OCI-LY1 (cell line): ENCODE data around the gene NPFF.

Source experiments
- H2AFZ ChIP-seq: fragments of 200-600 bp; sonication (generic), shearing (Covaris generic); 2 replicates; pipeline ENCODE4 v1.6.0; 2014; ENCODE audit warnings: antibody characterized with exemption, mild to moderate bottlenecking, low read length
- H3F3A ChIP-seq: fragments of 200-600 bp; sonication (generic), shearing (Covaris generic); 2 replicates; pipeline ENCODE4 v1.6.0; 2014; ENCODE audit warnings: mild to moderate bottlenecking, antibody characterized with exemption, low read length, moderate library complexity; ENCODE audit not compliant: insufficient read depth
- H3K27ac ChIP-seq: fragments of 200-600 bp; sonication (generic); 2 replicates; pipeline ENCODE4 v1.5.1; 2014; ENCODE audit warnings: low read length, mixed run types, mild to moderate bottlenecking, low read depth; ENCODE audit not compliant: poor library complexity, severe bottlenecking
- H3K27me3 ChIP-seq: fragments of 200-600 bp; sonication (generic); 2 replicates; pipeline ENCODE4 v1.6.0; 2014; ENCODE audit warnings: antibody characterized with exemption, mild to moderate bottlenecking, low read length, moderate library complexity; ENCODE audit not compliant: insufficient read depth
- H3K36me3 ChIP-seq: fragments of 200-600 bp; sonication (generic); 2 replicates; pipeline ENCODE4 v1.6.1; 2014; ENCODE audit warnings: mild to moderate bottlenecking, antibody characterized with exemption, low read length, moderate library complexity, mixed read lengths; ENCODE audit not compliant: insufficient read depth
- H3K4me1 ChIP-seq: fragments of 200-600 bp; sonication (generic); 2 replicates; pipeline ENCODE4 v1.5.1; 2014; ENCODE audit warnings: mild to moderate bottlenecking, low read length, moderate library complexity; ENCODE audit not compliant: insufficient read depth, severe bottlenecking
- H3K4me2 ChIP-seq: fragments of 200-600 bp; sonication (generic), shearing (Covaris generic); 2 replicates; pipeline ENCODE4 v1.6.1; 2014; ENCODE audit warnings: low read length
- H3K4me3 ChIP-seq: fragments of 200-600 bp; sonication (generic); 2 replicates; pipeline ENCODE4 v1.5.1; 2014; ENCODE audit warnings: low read length, low read depth, mild to moderate bottlenecking, mixed read lengths; ENCODE audit not compliant: poor library complexity, severe bottlenecking
- H3K79me2 ChIP-seq: fragments of 200-600 bp; shearing (Covaris generic); 2 replicates; pipeline ENCODE4 v1.6.1; 2016; ENCODE audit warnings: mixed run types, low read length, mixed read lengths; ENCODE audit not compliant: insufficient read depth
- H3K9ac ChIP-seq: fragments of 200-600 bp; sonication (generic), shearing (Covaris generic); 2 replicates; pipeline ENCODE4 v1.6.1; 2014; ENCODE audit warnings: mild to moderate bottlenecking, low read length, mixed read lengths
- H3K9me2 ChIP-seq: fragments of 200-600 bp; sonication (generic), shearing (Covaris generic); 2 replicates; pipeline ENCODE4 v1.6.1; 2014; ENCODE audit warnings: low read depth, mild to moderate bottlenecking, low read length, mixed read lengths
- H3K9me3 ChIP-seq: fragments of 200-600 bp; shearing (Covaris generic); 2 replicates; pipeline ENCODE4 v1.6.1; 2014; ENCODE audit warnings: low read length, mixed read lengths
- H4K20me1 ChIP-seq: fragments of 200-600 bp; sonication (generic), shearing (Covaris generic); 2 replicates; pipeline ENCODE4 v1.6.0; 2016; ENCODE audit warnings: mild to moderate bottlenecking, low read length; ENCODE audit not compliant: insufficient read depth
- EZH2 ChIP-seq: fragments of 200-600 bp; sonication (generic), shearing (Covaris generic); IDR thresholded peaks from 2 replicates; pipeline ENCODE4 v1.8.0; 2017; ENCODE audit warnings: borderline replicate concordance, mixed run types, mild to moderate bottlenecking, antibody characterized with exemption, low read length, moderate library complexity, mixed read lengths
- TF ChIP-seq, protein P1 (sequence below): fragments of 200-600 bp; sonication (generic), shearing (Covaris generic); IDR thresholded peaks from 2 replicates; pipeline ENCODE4 v1.5.1; 2017; ENCODE audit warnings: mild to moderate bottlenecking, antibody characterized with exemption, low read length, moderate library complexity, mixed read lengths

The NPFF gene

GRCh38 chr12:53461059-53461458 is 46.2 kb downstream of the NPFF start:
- TF ChIP-seq, protein P1, sequence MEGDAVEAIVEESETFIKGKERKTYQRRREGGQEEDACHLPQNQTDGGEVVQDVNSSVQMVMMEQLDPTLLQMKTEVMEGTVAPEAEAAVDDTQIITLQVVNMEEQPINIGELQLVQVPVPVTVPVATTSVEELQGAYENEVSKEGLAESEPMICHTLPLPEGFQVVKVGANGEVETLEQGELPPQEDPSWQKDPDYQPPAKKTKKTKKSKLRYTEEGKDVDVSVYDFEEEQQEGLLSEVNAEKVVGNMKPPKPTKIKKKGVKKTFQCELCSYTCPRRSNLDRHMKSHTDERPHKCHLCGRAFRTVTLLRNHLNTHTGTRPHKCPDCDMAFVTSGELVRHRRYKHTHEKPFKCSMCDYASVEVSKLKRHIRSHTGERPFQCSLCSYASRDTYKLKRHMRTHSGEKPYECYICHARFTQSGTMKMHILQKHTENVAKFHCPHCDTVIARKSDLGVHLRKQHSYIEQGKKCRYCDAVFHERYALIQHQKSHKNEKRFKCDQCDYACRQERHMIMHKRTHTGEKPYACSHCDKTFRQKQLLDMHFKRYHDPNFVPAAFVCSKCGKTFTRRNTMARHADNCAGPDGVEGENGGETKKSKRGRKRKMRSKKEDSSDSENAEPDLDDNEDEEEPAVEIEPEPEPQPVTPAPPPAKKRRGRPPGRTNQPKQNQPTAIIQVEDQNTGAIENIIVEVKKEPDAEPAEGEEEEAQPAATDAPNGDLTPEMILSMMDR: no peak
- TF ChIP-seq EZH2: no peak
- Histone ChIP-seq H4K20me1 (no peaks in the 10 kb centered on the region; the same call in 1 of the 2 replicates), H3K9me3 (no peaks in the 10 kb centered on the region), H3K4me1 (no peaks in the 10 kb centered on the region), H2AFZ (no peak overlapping the region), H3K9me2 (no peaks in the 10 kb centered on the region), H3K27me3 (no peaks in the 10 kb centered on the region), H3K4me2 (no peak overlapping the region), H3K4me3 (no peak overlapping the region), H3K79me2 (no peaks in the 10 kb centered on the region), H3F3A (no peaks in the 10 kb centered on the region), H3K9ac (no peak overlapping the region), H3K36me3 (peaks cover 100% of the 10 kb centered on the region), H3K27ac (no peak overlapping the region)

GRCh38 chr12:53459097-53459496 is 48.2 kb downstream of the NPFF start:
- Histone ChIP-seq H3K9me3 (no peaks in the 10 kb centered on the region), H3F3A (no peaks in the 10 kb centered on the region), H2AFZ (no peak overlapping the region), H3K4me1 (peaks cover 9% of the 10 kb centered on the region), H3K27ac (no peak overlapping the region), H3K4me2 (no peak overlapping the region), H3K4me3 (no peak overlapping the region), H3K9ac (no peak overlapping the region), H3K36me3 (peaks cover 100% of the 10 kb centered on the region), H3K9me2 (no peaks in the 10 kb centered on the region), H4K20me1 (peaks cover 6% of the 10 kb centered on the region), H3K79me2 (peaks cover 19% of the 10 kb centered on the region), H3K27me3 (no peaks in the 10 kb centered on the region)
- TF ChIP-seq, protein P1: no peak
- no peak for TF ChIP-seq EZH2
